Hematopoietic multipotent progenitor cell treated with erythropoietin and hydrocortisone succinate and interleukin-3 and kit ligand, for 17 days (in vitro differentiated cells): ENCODE data around the gene DNAJB5.

Experiments
- DNase-seq: peaks from one replicate; pipeline ENCODE4 v3.0.0-alpha.2; 2015; ENCODE audit warnings: low spot score

The DNAJB5 gene

DNA sequence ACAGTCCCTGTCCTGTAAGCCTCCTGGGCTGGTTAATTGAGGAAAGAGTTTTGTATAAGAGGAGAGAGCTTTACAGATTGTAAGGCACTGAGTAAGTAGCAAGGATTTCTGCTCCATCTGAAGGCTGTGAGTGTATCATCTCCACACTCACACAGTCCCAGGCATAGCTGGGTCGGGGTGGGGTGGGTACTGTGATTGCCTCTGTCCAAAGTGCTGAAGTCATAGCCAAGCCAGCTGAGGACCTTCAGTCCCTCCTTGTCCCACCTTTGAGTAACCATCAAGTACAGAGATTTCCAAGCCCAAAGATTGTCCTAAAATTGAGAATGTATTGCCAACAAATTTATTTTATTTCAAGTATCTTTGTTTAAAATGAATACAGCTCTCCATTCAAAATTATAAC, 5.5 kb upstream of the DNAJB5 start:
- no peak for DNase-seq

DNA sequence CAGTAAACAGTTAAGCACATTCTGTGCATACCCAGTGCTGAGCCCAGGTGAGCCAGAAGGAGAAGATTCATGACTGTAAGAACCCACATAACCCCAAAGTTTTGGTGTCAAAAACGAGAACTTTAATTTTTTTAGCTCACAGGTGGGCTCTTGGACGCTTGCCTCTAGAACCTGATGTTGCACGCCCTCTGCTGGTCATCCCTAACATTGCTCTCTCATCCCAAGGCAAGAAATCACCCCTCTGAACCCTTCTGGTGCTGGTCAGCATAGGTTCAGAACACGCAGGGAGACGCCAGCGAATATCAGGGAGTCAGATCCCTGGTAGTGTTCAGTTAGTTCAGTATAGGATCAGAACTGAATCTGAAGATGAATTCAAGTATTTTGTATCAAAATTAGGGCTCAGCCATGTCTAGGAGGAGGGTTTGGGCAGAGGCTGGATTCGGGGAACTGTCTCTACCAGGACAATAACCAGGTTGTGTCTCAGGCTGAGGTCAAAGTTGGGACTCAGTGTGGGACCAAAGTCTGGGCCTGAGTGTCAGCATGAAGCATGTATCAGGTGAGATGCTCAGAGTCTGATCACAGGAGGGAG, 4.1 kb upstream of the DNAJB5 start:
- peak; percentile 68 for DNase-seq

DNA sequence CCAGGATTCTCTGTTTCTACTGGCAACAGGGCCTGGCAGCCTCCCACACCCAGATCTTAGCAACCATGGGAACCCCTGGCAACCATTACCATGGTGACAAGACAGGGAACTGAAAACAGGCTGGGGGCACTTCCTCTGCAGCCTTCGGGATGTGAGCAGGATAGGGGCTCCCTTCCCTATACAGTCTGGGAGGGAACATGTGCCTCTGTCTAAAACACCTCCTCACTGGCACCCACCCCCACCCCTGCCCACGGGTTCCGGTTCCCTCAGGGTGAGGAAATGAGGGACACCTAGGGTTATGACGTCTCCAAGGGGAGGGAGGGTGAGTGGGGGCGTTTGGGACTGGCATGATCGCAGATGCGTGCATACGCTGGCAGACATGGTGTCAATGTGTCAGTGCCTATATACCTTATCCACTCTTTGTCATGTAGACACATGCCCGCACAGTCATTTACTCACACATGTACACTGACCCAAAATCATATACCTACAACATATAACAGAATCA, 3.0 kb upstream of the DNAJB5 start:
- no peak for DNase-seq

DNA sequence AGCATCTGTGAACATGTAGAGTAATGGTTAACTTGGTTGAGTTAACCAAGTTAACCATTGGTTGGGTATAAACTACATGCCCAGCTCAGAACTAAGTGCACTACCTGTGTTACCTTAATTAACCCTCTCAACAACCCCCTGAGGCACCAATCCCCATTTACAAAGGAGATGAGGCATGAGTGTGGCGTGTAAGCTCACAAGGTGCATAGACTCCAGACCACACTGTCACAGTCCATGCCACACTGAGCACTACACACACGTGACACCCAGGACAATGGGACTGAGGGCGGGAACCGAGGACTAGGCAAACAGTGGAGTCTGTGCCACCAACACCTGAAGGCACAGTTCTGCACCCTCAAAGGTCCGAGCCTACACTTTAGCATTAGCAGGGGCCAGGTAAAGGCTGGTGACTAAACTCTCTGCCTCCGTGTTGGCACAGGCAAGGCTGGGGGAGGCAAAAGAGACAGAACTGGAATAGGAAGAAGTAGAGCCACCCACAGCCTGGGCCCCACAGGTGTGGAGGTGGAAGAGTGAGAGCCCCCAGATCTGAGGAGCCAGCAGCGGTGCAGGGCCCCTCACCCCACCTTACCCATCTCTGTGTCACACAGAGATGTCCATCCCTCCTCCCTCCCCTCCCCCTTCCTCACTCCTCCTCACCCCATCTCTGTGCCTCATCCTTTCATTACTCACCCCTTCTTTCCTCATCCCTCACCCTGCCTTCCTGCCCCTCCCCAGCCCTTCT, 2.2 kb upstream of the DNAJB5 start:
- no peak for DNase-seq

DNA sequence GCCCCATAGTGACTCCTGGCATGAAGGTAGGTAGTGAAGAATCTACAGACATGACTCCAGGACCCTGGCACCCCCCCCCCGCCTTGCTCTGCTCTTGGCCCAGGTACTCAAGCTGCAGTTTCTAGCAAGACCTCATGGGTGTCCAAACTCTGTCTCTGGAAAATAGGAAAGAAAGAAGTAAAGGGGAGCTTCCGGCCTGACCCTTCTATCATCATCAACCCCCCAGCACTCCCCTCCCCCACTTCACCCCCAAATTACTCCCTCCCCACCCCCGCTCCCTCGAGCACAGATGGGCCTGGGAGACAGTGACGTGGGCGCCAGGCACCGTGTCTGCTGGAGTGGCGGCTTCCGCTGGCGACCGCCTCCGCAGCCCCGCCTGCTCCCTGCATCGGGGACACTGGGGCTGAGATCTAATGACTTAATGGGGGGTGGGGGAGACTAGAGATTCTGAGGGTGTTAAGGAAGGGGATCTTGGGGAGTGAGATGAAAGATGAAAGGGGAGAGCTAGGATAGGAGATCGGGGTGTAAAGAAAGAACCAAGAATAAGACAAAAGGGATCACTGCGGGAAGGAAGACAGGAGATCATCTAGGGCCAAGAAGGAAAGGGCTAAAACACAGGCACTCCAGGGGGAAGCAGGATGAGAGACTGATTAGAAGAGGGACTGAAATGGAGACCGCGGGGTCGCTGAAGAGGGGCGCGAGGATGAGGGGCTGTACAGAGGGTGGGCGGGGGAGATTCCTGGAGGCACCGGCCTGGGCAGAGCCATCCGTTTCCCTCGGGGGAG, 1.1 kb upstream of the DNAJB5 start:
- DNase-seq: no peak

DNA sequence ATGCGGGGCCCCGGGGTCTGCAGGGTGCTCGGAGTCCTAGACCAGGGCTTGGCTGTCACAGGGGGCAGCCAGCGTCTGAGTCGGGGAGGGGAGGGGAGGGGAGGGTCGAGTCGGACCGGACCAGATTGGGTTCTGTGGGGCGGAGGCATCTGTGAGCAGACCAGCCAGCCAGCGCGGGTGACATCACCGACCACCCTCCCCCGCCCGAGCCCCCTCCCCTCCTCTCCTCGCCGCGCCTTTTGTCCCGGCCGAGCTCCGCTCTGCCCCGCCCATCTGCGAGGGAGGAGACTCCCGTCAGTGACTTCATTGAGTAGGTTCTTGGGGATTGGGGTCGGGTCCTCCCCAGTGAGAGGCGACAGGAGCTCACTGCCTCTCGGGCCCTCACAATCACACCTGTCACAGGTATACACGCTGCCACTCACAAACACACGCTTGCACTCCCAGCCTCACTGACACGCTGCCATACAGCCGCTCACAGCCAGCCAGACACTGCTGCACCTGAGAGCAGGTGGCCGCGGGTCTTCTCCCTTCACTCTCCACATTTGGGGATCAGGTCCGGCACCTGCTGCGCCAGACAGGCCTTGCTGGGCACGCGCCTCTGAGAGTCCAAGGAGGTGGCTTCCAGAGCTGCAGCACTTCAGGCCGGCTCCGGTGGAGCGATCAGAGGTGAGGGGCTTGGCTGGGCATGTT, 546 bp downstream of the DNAJB5 start:
- no peak for DNase-seq

DNA sequence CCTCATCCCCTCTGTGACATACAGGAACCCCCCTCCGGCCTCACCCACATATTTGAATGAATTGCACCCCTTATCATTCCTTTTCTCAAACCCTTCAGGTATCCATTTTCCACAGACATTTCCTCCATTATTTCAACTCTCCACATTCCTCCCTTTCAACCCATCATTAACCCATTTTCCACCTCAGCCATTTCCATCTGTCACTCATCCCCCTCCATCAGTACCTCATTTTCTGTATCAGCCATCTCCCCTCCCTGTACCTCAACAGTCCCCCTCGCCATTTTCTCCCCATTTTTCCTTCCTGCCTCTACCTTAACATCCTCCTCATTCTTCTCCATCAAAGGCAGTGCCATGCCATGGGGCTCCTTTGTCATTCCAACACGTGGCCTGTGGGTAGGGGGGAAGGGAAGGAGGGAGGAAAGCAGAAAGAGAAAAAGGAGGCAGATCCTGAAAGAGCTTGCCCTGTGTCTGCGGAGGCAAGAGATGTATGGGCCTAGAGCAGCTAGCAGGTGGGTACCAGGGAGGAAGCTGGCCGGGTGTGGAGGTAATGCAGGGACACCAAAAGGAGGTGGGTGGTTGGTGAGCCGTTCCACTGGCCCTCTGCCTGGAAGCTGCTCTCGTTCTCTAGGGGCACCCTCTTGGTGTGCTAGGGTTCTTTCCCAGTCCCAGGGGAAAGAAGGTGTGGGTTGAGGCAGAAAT, 1.5 kb downstream of the DNAJB5 start:
- DNase-seq: no peak

DNA sequence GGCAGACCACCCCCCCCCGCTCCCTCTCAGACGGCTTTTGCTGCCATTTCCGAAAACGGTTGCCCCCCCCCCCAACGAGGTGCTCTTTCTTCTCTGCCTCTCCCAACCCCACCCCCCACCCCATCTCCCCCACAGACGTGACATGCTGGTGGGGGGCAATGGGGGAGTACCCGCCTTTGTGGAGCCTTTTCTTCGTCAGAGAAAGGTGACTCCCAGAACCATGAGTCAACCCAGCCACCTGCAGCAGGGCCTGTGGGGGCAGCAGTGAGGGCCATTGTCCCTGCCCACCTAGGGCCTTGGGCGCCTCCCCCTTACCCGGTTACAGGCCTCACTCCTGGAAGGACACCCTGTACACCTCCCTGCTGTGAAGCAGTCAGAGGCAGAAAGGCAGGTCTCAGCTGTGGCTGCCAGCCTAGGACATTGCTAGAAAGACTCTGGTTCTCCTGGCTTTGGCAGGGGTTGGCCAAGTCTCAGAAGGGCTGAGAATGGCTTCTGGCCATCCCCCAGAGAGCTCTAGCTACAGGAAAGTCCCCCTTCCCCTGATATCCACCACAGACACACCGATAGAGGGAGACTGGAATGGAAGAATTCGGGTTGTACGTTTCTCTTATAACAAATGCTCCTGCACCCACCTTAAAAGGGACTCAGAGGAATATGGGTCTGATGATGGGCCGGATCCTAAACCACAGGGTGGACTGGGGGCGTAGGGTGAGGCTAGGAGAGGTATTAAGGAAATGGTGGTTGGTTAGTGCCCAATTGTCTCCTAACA, 2.2 kb downstream of the DNAJB5 start:
- no peak for DNase-seq

DNA sequence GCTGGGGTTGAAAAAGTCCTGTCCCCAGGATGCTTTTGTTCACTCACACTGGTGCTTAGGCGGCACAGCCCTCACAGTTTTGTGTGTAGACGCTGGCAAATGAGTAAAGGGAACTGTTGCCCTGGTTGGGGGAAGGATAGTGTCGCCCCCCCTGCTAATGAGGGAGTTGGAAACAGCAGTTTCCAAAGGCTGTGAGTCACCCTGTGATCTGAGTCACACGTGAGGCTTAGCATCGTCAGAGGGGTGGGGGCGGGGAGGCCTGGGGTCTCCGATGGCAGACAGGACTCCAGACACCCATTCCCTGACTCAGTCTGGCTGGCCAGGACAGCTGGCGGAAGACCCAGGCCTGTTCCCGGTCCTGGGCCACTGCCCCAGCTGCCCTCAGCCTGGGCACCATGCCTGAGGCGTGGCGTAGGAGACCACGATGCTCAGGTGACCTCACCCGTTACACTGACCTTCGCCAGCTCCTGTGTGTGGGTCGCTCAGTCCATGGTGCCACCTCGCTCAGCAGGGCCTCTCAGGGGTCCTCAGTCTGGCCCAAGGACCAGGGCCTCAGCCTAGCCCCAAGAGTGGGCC, 2.9 kb downstream of the DNAJB5 start:
- DNase-seq: no peak

DNA sequence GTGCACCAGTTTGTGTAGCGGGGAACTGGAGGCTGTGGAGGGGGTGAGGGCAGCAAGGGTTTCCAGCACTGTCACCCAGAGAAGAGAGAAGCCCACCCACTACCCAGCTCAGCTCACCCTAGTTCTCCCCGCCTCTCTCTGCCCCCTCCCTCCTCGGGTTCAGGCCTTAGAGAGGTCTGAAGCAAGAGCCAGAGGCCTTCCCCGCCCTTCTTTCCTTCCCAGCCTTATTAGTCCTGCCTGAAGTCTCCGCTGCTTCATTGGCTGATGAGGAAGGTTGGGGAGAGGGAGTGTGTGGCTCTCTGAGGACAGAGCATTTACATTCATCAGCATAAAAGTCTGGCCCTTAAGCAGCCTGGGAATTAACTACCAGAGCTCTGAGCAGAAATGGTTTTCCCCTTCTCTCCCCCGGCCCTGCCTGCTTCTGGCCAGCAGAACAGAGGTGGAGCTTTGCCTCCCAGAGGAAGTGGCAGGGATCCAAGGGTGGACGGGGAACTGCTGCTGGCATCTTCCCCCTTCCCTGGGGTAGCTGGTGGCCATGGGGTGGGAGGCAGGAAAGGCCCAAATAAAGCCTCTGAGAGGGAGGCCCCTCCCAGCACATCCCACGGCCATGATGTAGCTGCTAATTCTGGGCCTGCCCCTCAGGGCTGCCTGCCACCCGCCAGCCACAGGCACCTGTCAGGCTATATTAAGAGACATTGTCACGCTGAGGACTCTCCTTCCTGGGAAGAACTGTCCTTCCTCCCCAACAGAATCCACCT, 4.1 kb downstream of the DNAJB5 start:
- no peak for DNase-seq

DNA sequence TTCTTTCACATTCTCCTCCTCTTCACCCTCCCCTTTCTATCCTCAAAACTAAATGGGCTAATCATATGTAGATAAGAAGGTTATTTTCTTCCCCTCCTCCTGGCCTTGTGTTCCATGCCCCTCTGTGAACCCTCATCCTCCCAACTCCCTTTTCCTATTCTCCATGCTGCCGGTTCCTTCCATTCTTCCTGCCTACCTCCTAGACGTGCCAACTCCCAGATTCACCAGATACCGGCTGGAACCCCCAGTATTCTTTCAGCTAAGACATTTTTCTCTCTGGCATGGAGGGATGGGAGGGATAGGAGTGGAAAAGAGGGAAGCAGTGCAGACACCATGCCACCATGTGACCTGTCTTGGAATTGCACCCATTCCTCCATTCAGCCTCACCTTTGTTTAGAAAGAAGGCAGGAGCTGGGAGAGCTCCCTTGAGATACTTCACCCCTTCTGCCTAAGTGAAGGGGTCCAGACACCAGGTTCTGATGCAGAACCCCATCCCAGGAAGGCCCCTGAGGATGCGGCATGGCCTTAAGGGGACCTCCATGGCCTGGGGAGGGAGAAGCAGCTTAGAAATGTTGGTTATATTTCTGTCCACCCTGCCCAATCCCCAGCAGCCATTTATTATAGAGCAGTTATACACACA, 4.8 kb downstream of the DNAJB5 start:
- DNase-seq: no peak

DNA sequence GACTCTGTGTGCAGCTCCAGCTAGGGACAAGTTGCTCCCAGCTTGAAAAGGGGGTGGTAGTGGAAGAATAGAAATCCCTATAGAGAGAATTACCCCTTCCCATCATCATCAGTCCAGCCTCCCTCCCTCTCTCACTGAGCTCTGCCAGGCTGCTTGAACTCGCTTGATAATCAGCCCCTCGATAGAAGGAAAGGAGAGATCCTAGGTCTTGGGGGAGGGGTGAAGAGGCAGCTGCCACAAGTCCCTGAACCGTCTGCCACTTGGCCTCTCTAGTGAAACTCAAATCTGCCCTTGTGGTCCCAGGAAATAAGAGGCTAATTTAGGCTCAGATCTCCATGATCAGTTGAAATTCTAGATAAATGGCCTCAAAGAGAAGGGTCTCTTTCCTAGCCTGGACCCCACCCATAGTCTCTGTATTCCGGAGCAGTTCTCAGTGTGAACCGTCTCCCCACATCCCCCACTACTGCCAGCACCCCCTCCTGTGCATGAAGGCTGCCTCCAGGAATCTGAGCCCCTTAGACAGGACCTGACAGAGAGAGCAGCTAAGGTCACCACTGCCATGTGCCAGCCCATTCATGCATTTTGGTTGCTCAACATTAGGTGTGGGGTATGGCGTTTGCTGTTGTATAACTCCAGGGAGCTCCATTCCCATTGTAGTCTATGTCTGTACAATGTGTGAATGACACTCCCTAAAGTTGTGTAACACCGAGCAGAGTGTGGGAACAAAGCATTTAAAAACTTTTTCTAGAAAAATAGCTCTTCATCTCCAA, 5.5 kb downstream of the DNAJB5 start:
- DNase-seq: no peak

DNA sequence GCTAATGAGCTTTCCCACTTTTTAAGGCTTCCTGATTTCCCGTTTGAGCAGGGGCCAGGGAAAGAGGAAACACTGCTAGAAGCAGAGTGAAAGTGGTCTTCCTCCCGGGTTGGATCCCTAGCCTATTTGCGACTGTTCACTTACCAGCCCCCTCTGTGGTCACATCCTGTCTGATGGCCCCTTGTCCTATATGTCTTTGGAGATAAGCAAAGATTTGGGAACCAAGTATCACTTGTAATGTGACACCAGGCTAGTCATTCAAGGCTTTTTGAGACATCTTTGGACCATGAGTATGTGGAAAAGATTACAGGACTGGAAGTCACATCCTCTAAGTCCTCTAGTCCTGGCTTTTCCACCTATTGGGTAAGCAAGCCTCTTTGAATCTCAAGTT, 6.1 kb downstream of the DNAJB5 start:
- no peak for DNase-seq

DNA sequence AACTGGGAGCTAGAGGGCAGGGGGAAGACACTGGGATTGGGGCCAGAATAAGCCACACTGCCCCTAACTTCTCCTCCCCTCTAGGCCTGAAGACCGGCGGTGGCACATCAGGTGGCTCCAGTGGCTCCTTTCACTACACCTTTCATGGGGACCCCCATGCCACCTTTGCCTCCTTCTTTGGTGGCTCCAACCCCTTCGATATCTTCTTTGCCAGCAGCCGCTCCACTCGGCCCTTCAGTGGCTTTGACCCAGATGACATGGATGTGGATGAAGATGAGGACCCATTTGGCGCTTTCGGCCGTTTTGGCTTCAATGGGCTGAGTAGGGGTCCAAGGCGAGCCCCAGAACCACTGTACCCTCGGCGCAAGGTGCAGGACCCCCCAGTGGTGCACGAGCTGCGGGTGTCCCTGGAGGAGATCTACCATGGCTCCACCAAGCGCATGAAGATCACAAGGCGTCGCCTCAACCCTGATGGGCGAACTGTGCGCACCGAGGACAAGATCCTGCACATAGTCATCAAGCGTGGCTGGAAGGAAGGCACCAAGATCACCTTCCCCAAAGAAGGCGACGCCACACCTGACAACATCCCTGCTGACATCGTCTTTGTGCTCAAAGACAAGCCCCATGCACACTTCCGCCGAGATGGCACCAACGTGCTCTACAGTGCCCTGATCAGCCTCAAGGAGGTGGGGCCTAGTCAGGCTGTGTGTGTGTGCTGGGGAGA, 6.8 kb downstream of the DNAJB5 start:
- DNase-seq: no peak

DNA sequence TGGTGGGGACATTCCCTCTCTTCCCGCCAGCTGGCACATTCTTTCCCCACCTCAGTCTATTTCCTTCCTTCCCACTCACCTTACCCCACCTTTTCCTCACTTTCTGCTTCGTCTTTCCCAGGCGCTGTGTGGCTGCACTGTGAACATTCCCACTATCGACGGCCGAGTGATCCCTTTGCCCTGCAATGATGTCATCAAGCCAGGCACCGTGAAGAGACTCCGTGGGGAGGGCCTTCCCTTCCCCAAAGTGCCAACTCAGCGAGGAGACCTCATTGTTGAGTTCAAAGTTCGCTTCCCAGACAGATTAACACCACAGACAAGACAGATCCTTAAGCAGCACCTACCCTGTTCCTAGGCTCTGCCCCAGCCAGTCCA, 7.3 kb downstream of the DNAJB5 start:
- DNase-seq: no peak

DNA sequence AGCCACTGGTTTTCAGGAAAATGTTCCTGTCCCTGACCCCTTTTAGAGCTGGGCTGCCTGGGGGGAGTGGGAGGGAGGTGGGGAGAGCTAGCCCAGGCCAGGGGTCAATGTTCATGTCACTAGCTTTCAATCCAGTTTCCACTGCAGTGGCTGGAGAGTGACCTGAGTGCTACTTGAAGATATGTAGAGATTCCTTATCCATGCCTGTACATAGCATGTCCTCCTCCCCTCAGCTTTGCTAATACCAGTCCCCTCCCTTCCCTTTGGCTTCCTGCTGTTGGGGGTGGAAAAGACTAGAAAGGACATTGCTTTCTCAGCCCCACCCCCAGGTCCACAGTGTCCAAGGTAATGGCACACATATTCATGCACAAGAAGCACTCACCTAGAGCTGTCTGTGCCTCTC, 7.8 kb downstream of the DNAJB5 start:
- DNase-seq: no peak

DNA sequence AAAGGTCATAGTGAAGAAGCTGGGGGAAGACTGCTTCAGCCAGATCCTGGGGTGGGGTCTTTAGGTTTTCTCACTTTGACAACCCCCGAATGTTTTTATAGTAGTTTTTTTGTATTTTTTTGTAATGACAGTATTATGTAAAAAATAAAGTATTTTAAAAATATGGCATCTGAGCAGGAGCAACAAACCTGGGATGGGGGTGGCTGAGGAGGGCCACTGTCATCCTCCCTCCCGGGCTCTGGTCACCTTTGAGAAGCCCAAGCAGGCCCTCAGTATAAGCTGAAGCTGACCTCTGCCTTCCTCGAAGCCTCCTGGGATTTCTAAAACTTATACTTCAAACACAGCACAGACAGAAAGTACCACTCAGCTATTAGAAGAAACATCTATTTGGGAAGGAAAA, 8.7 kb downstream of the DNAJB5 start:
- no peak for DNase-seq

DNA sequence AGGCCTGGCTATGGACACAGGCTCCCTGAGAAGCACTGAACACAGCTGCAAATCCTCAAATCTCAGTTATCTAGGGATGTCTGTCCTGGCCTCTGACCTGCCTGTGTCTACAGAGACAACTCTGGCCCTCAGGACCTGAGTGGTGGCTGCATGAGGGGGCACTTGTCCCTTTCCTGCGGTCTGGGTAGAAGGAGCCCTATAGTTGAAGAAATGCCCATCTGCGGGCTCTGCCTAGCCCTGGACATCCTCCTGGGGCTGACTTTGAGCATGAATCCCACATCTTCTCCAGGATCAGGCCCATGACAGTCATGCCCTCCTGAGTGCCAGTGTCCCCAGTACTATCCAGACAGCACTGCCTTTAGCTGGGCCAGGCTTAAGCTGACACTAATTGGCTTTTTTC, 10.0 kb downstream of the DNAJB5 start:
- no peak for DNase-seq
